ENCODE results near the gene UBE2L3. TPM values are rescaled to one million over a fixed set of nuclear protein-coding genes. Genes with fewer than 3 reads are reported as not detected.
A peak's percentile ranks its signal among the peaks of the same experiment; 100 is the strongest.

Gene UBE2L3
- total and polyA plus RNA-seq, 2 of the 8 experiments (the other 6 are each of a cell fraction or from before 2014, with no cell fraction given): 63.5 to 90.0 TPM

GRCh38 chr22:21646608-21647590, 79.4 kb downstream of the UBE2L3 start:
- FAIRE-seq: peak; percentile 77
- Histone ChIP-seq H4K8ac (ENCODE audit: extremely low read depth, insufficient read depth, low read length) (no peak overlapping the region), H4K5ac (ENCODE audit: insufficient read length, low read depth, low read length) (no peak overlapping the region), H3K56ac (replicated peaks; ENCODE audit: insufficient read length, low read depth, low read length) (no peak overlapping the region), H2BK20ac (ENCODE audit: low read length) (no peak overlapping the region), H2BK15ac (ENCODE audit: low read length) (no peak overlapping the region), H2BK5ac (ENCODE audit: low read depth, low read length) (no peak overlapping the region), H2AK5ac (ENCODE audit: low read depth, low read length) (no peak overlapping the region), H2AFZ (ENCODE audit: low read length) (no peak overlapping the region), H3K79me2 (ENCODE audit: control insufficient read depth in 1 of 2, insufficient read depth in 2 of 2, low read length in 2 of 2) (no peaks in the 10 kb centered on the region), H3K9me3 (ENCODE audit: insufficient read depth in 2 of 2, low read depth in 1 of 2, low read length in 1 of 2) (no peaks in the 10 kb centered on the region), H3K4me1 (replicated peaks in 1 of 4; ENCODE audit: control insufficient read depth in 3 of 4, insufficient read depth in 4 of 4, low read length in 3 of 4) (peaks cover 0 to 11% (median 6%) of the 10 kb centered on the region in 4 experiments; a peak in 5 of 7 replicates), H3K27ac (ENCODE audit: low read depth, low read length) (no peak overlapping the region), H3K23me2 (ENCODE audit: low read depth, low read length) (peaks cover 4% of the 10 kb centered on the region; the same call in 1 of the 2 replicates), H4K91ac (replicated peaks; ENCODE audit: insufficient read length, low read length) (no peak overlapping the region), H3K14ac (ENCODE audit: insufficient read length) (no peak overlapping the region), H3K18ac (ENCODE audit: extremely low read depth, low read length) (no peak overlapping the region), H3K36me3 (ENCODE audit: control insufficient read depth in 2 of 4, insufficient read depth in 4 of 4, low read length in 3 of 4) (no peaks in the 10 kb centered on the region; a peak in 1 of 8 replicates), H4K20me1 (replicated peaks in 1 of 2; ENCODE audit: control insufficient read depth in 1 of 2, insufficient read depth in 2 of 2, low read length in 2 of 2) (peaks cover 0 to 13% of the 10 kb centered on the region in 2 experiments), H3K23ac (ENCODE audit: insufficient read length) (no peak overlapping the region), H3K9ac (replicated peaks in 1 of 4; ENCODE audit: extremely low read depth in 1 of 4, low read depth in 3 of 4, low read length in 3 of 4) (no peak overlapping the region), H2BK12ac (ENCODE audit: low read depth, low read length) (no peak overlapping the region), H3K4ac (replicated peaks; ENCODE audit: insufficient read length, low read depth, low read length) (no peak overlapping the region), H3K4me3 (ENCODE audit: extremely low read depth in 1 of 4, insufficient read depth in 2 of 4, low read depth in 3 of 4, low read length in 4 of 4) (no peak overlapping the region), H3K27me3 (replicated peaks in 1 of 4; ENCODE audit: control insufficient read depth in 3 of 4, extremely low read depth in 1 of 4, insufficient read depth in 3 of 4, low read length in 3 of 4) (no peaks in the 10 kb centered on the region), H3K79me1 (ENCODE audit: low read depth, low read length) (peaks cover 2% of the 10 kb centered on the region; the same call in 1 of the 2 replicates), H3K4me2 (ENCODE audit: insufficient read depth in 1 of 2, low read depth in 2 of 2, low read length in 2 of 2) (no peak overlapping the region), H2BK120ac (replicated peaks; ENCODE audit: low read depth, low read length) (no peak overlapping the region)
- ChIA-PET CTCF (ENCODE audit: partially characterized antibody) (interaction anchor here (0.6 to 22.2 kb wide), 20 partner anchors 9 to 695 kb away, joined by 3 to 499 read pairs (median 4); partner anchors contain the start of genes CCDC116 and YDJC), POLR2A (ENCODE audit: partially characterized antibody) (interaction anchor here (0.7 to 1.7 kb wide), 3 partner anchors 9 to 16 kb away, joined by 3 to 7 read pairs (median 3); no protein-coding TSS in a partner anchor)
- WGBS, 2 experiments (ENCODE audit: extremely low coverage in 1 of 2, insufficient coverage in 1 of 2, insufficient read length in 1 of 2, insufficient replicate concordance in 2 of 2, low coverage in 1 of 2, low lambda C conversion rate in 2 of 2, missing lambda C conversion rate in 1 of 2): 70% methylated on average over 14 of the region's 14 CpGs; no CpG with 5 or more reads in 1 of the 2 experiments
- DNase-seq (ENCODE audit: low read depth in 1 of 2, low spot score in 2 of 2): peak in 1 of 2 experiments; percentile 82
- TF ChIP-seq, protein P1, sequence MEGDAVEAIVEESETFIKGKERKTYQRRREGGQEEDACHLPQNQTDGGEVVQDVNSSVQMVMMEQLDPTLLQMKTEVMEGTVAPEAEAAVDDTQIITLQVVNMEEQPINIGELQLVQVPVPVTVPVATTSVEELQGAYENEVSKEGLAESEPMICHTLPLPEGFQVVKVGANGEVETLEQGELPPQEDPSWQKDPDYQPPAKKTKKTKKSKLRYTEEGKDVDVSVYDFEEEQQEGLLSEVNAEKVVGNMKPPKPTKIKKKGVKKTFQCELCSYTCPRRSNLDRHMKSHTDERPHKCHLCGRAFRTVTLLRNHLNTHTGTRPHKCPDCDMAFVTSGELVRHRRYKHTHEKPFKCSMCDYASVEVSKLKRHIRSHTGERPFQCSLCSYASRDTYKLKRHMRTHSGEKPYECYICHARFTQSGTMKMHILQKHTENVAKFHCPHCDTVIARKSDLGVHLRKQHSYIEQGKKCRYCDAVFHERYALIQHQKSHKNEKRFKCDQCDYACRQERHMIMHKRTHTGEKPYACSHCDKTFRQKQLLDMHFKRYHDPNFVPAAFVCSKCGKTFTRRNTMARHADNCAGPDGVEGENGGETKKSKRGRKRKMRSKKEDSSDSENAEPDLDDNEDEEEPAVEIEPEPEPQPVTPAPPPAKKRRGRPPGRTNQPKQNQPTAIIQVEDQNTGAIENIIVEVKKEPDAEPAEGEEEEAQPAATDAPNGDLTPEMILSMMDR (IDR thresholded peaks at IDR 0.05; ENCODE audit: control extremely low read depth in 1 of 3, insufficient read depth in 1 of 3, low read depth in 1 of 3, low read length in 3 of 3): peak; percentile 60 to 89 (median 88)
- no peak for TF ChIP-seq TAF7 (optimal IDR thresholded peaks at IDR 0.05; ENCODE audit: borderline replicate concordance, low read depth, low read length)
- TF ChIP-seq SIN3A (conservative IDR thresholded peaks at IDR 0.05 in 1 of 2, IDR thresholded peaks at IDR 0.05 in 1 of 2; ENCODE audit: low read depth in 1 of 2, low read length in 2 of 2): peak in 1 of 2 experiments; percentile 44; a peak in 1 of 4 replicates
- TF ChIP-seq RAD21 (IDR thresholded peaks at IDR 0.05 in 1 of 2, conservative IDR thresholded peaks at IDR 0.05 in 1 of 2; ENCODE audit: low read depth in 2 of 2, low read length in 2 of 2): peak; percentile 87 to 94
- peak; percentile 69; the same call in 1 of the 2 replicates for TF ChIP-seq YY1 (IDR thresholded peaks at IDR 0.05; ENCODE audit: low read depth, low read length)
